NCI-H1694 treated with DMSO at 0.1 percent for 48 hours (cell line): Measurements from ENCODE around the gene SVEP1.
A peak's percentile ranks its signal among the peaks of the same experiment; 100 is the strongest.
"Not testable (repeated sequence)": the region's sequence is repeated elsewhere in the genome, so short reads cannot be mapped to it uniquely, and the experiment has no call there.

Experiments
- DNase-seq: peaks from one replicate; lab custom pipeline; 2025; lab: John Stamatoyannopoulos, UW

SVEP1 gene

GRCh38 chr9:110443866-110444220 lies 135.7 kb downstream of the SVEP1 start:
- no peak for DNase-seq

DNA sequence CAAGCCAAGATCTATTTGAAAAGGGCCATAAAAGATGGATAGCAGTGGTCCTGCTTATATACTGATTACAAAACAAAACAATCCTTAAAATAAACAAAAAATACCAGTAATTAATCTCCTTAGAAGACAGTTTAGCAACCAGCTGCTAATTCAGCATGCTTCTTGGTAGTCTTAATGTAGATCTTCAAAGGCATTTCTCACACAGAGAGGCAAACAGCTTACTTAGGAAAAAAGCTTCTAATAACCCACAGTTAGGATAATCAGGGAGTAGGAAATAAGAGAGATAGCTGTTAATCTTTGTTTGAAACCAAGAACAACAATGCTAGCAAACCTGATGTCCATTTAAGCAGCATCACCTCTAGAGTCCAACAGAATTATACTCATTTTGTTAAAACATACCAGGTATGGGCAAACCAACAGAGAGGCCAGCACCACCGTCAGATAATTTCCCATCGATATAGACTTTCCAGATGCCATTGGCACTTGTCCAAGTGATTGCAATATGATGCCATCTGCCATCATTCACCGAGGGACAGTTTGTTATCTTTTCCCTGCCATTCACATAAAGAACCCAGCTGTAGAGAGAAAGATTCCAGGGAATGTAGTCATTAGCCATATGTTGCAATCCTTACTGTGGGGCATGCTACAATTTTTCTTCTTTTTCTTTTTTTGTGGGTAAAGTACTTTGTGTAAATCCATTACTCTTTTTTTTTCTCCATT lies 136.2 kb downstream of the SVEP1 start:
- peak; percentile 90 for DNase-seq

DNA sequence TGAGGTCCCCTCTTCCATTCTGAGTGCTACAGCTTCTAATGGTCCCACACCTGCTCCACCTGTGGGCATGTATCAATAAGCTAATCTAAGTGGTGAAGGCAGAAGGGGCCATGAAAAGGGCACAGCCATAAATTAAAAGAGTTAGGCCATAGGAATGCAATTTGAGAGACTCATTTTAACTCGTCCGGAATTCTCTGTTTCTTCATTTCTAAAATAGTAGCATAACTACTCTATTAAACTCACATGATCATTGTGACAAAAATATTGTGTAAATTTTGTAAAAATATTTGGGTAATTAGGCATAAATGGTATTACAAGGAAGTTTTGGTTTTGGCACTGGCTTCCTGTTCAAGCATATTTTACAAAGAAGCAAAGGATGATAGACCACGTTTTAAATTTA lies 138.7 kb downstream of the SVEP1 start:
- no peak for DNase-seq

DNA sequence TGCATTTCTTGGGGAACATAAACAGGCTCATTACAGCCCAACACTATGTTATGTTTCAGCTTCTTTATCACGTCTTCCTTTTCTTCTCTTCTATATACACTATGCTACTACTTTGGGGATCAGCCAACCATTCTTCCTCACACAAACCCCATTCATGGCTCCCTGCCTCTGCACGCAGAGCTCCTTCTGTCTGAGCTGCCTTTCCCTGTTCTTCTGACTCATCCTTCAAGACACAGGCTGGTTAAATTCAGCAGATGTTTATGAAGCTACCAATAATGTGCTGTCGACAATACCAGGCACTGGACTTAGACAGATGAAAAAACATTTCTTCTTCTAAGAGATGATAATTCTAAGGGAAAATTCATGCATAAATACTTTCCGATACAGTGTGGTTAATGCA lies 139.4 kb downstream of the SVEP1 start:
- no peak for DNase-seq

DNA sequence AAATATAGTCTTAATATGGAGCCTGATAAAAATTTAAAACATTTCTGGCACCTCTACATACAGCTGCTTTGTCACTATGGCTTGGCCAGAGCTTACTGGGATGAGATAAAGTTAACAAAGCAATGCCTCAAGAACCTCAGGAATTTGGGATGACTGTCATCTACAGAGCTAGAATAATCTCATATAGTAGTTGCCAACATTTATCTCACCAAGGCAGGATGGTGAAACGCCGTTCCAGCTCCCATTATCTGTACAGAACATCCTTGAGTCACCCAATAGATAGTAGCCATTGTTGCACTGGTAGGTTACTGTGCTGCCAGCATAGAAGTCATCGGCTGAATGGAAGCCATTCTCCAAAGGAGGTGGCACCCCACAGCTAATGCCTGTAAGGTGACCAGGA lies 147.3 kb downstream of the SVEP1 start:
- DNase-seq: no peak

GRCh38 chr9:110429453-110429852 lies 150.1 kb downstream of the SVEP1 start:
- DNase-seq: no peak

- peak; percentile 44 for DNase-seq
These were observed 151.9 kb downstream of the SVEP1 start for GRCh38 chr9:110427497-110428104.

DNA sequence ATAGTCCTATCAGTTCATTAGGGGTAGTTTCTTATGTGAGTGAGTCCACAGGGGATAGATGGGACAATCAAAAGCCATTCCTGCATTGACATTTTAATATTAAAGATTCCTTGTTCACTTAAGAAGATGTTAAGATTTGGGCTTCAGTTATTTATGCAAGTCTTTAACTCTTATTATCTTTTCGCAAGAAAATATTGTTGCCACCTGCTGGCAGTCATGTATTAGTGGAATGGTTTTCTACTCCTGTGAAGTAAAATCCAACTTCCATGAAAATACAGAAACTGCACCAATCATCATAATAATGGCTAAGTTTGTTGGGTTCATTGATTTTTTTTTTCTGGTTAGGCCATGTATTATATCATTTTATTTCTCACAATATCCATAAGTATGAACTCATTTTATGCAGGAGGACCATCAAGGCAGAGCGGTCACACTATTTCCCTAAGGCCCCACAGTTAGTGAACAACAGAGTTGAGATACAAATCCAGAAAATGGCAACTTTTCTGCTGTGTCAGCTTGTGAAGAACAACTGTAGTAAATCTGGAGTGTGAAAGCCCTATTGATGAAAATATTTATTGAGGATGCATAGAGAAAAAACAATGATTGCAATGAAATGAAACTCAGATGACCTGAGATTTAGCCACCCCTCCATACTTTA lies 153.4 kb downstream of the SVEP1 start:
- DNase-seq: no peak

GRCh38 chr9:110414471-110414870 lies 165.1 kb downstream of the SVEP1 start:
- DNase-seq: no peak

DNA sequence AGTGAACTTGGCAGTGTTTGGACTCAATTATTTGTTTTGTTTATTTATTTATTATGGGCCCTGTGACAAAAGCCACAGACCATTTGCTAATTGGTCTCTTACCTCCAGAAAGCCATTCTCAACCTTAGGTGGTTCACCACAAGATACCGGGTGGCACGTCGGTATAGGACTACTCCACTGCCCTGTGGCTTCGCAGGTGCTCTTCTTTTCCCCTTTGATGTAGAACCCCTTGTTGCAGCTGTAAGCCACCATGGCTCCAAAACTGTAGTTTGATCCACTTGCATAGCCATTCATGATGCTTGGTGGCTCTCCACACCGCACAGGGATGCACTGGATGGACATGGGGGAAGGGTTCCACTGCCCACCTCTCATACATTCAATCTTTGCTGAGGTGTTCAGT lies 168.6 kb downstream of the SVEP1 start:
- DNase-seq: no peak

DNA sequence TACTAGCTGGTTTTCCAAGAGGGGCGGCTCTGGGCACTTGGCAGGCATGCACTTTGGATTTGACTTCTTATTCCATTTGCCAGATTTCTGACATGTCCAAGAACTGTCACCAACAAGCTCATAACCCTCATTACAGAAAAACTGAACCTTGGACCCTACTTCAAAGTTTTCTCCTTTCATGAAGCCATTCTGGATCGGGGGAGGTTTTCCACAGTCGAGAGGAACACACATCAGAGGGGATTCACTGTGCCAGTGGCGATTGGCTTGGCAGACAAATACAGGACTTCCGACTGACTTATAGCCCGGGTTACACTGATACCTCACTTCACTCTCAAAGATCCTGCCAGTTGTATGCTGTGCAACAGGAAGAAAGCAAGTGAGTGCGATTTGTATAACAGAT lies 170.9 kb downstream of the SVEP1 start:
- DNase-seq: no peak

GRCh38 chr9:110405858-110406443 lies 173.6 kb downstream of the SVEP1 start:
- DNase-seq: no peak

DNA sequence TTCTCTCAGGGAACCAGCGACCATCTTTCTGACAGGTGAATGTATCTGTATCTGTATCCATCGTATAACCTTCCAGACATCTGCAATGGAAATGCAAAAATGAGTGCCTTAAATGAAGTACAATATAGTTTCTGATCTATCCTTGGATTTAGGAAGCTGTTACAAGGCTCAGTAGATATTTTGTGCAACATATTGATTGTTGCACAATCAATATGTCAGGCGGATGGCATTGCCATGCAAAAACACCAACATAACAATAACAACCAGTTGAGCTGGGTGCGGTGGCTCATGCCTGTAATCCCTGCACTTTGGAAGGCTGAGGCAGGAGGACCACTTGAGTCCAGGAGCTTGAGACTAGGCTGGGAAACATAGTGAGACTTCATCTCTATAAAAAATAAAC lies 175.1 kb downstream of the SVEP1 start:
- DNase-seq: no peak

- no peak for DNase-seq
These were observed 179.6 kb downstream of the SVEP1 start for GRCh38 chr9:110399983-110400382.

- not testable (repeated sequence) for DNase-seq
These were observed 180.5 kb downstream of the SVEP1 start for GRCh38 chr9:110398992-110399391.

- no peak for DNase-seq
These were observed 187.6 kb downstream of the SVEP1 start for GRCh38 chr9:110391826-110392485.

DNA sequence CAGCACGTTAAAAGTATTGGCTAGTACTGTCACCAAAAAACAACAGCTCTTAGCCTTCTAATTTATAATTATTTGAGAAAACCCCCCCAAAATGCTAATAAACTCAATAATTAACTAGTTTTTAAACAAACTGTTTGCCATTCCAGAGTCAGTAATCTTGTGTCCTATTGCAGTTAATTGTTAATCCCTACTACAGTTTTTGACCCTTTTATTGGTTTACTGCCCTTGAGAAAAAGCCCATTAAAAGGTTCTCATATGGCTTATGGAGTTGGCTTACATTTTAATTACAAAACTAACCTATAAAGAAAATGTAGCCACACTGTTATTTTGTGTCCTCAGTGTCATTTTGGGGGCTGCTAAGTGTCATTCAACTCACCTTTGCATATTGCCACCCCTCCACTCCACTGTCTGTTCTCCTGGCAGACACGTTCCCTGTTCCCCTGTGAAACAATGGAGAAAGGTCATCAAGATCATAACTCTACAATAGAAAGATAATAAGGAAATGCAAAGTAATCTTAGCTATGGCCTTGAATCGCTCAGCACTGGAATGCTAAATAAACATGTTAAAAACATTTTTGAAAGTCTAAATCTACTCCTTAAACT lies 190.3 kb downstream of the SVEP1 start:
- DNase-seq: no peak

- no peak for DNase-seq
These were observed 196.1 kb downstream of the SVEP1 start for GRCh38 chr9:110383491-110383890.

DNA sequence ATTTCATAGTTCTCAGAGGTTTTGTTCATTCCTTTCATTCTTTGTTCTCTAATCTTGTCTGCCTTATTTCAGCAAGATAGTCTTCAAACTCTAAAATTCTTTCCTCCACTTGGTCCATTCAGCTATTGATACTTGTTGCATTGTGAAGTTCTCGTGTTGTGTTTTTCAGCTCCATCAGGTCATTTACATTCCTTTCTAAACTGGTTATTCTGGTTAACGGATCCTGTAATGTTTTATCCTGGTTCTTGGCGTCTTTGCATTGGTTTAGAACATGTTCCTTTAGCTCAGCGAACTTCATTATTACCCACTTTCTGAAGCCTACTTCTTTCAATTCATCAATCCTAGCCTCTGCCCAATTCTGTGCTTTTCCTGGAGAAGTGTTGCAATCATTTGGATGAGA lies 196.8 kb downstream of the SVEP1 start:
- no peak for DNase-seq

DNA sequence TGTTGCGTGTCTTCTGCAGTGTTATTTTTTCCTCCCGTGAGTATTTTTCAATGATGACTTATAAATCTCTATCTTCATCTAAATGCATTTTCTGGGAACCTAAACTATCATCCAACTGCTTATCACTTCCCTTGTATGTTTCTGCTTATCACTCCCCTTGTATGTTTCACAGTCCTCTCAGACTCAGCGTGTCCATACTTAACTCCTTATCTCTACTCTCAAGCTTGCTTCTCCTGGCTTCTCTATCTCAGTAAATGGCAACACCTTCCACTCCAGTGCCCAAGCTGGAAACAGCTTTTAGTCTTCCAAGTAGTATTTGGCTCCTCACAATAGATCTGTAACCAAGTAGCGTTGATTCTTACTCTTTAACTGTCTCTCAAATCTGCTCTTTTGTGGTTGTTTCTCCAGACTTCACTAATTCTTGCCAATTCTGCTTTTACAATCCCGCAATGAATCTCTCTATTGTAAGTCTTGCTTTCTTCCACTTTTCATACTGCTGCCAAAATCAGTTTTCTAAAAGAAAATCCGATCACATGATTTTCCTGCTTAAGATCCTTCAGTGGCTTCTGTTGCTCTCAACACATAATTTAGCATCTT lies 208.0 kb downstream of the SVEP1 start:
- DNase-seq: no peak

- no peak for DNase-seq
These were observed 209.2 kb downstream of the SVEP1 start for GRCh38 chr9:110370315-110370714.

- DNase-seq: no peak
These were observed 215.1 kb downstream of the SVEP1 start for GRCh38 chr9:110364451-110364850.
